GM21381 (cell line): ENCODE results near the gene TMC6.
"Not testable (repeated sequence)": the region's sequence is repeated elsewhere in the genome, so short reads cannot be mapped to it uniquely, and the experiment has no call there.

ENCODE experiments used
- ATAC-seq: cut with Tn5 transposase; IDR thresholded peaks from one replicate; pipeline ENCODE4 v1.9.1; 2021; ENCODE audit warnings: mild to moderate bottlenecking, moderate library complexity; ENCODE audit not compliant: unreplicated experiment

Gene TMC6

GRCh38 chr17:78159575-78160158 is 31.1 kb upstream of the TMC6 start:
- no peak for ATAC-seq

GRCh38 chr17:78154903-78155811 is 26.6 kb upstream of the TMC6 start:
- ATAC-seq, result peak; percentile 50

- ATAC-seq, result no peak
Observed at GRCh38 chr17:78151514-78152008, 23.0 kb upstream of the TMC6 start.

GRCh38 chr17:78148286-78149016 is 19.9 kb upstream of the TMC6 start:
- no peak for ATAC-seq

GRCh38 chr17:78147315-78147998 is 18.9 kb upstream of the TMC6 start:
- ATAC-seq, result no peak

- ATAC-seq, result no peak
Observed at GRCh38 chr17:78146881-78147280, 18.3 kb upstream of the TMC6 start.

GRCh38 chr17:78146471-78146869 is 17.9 kb upstream of the TMC6 start:
- no peak for ATAC-seq

GRCh38 chr17:78144736-78145641 is 16.4 kb upstream of the TMC6 start:
- no peak for ATAC-seq

GRCh38 chr17:78144147-78144719 is 15.7 kb upstream of the TMC6 start:
- ATAC-seq, result no peak

- ATAC-seq, result no peak
Observed at GRCh38 chr17:78143214-78144146, 14.9 kb upstream of the TMC6 start.

GRCh38 chr17:78142119-78142861 is 13.7 kb upstream of the TMC6 start:
- no peak for ATAC-seq

- ATAC-seq, result no peak
Observed at GRCh38 chr17:78141437-78142118, 13.0 kb upstream of the TMC6 start.

GRCh38 chr17:78140169-78141051 is 11.9 kb upstream of the TMC6 start:
- peak; percentile 75 for ATAC-seq

GRCh38 chr17:78139861-78140168 is 11.3 kb upstream of the TMC6 start:
- ATAC-seq, result not testable (repeated sequence)

GRCh38 chr17:78138204-78139060 is 9.9 kb upstream of the TMC6 start:
- no peak for ATAC-seq
